NOMO-1 treated with DMSO at 0.1 percent for 48 hours (cell line): ENCODE data around the gene PXT1.
"Not testable (repeated sequence)": the region's sequence is repeated elsewhere in the genome, so short reads cannot be mapped to it uniquely, and the experiment has no call there.

Experiments
- DNase-seq: peaks from one replicate; lab custom pipeline; 2025; ENCODE audit not compliant: unreplicated experiment; lab: John Stamatoyannopoulos, UW

PXT1 gene

DNA sequence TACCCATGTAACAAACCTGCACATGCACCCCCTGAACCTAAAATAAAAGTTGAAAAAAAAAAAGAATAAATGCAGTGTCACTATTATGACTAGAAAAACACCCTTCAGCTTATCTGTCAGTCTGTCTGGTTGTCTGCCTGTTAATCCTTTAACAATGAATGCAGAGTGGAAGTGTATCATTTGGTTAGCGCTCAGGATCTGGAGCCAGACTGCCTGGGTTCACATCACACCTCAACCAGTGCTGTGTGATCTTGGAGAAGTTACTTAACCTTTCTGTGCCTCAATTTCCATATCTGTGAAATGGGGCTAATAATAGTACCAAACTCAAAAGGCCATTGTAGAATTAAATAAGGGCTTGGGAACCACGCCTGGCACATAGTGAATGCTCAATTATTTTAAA, 72.0 kb downstream of the PXT1 start:
- DNase-seq, result no peak

DNA sequence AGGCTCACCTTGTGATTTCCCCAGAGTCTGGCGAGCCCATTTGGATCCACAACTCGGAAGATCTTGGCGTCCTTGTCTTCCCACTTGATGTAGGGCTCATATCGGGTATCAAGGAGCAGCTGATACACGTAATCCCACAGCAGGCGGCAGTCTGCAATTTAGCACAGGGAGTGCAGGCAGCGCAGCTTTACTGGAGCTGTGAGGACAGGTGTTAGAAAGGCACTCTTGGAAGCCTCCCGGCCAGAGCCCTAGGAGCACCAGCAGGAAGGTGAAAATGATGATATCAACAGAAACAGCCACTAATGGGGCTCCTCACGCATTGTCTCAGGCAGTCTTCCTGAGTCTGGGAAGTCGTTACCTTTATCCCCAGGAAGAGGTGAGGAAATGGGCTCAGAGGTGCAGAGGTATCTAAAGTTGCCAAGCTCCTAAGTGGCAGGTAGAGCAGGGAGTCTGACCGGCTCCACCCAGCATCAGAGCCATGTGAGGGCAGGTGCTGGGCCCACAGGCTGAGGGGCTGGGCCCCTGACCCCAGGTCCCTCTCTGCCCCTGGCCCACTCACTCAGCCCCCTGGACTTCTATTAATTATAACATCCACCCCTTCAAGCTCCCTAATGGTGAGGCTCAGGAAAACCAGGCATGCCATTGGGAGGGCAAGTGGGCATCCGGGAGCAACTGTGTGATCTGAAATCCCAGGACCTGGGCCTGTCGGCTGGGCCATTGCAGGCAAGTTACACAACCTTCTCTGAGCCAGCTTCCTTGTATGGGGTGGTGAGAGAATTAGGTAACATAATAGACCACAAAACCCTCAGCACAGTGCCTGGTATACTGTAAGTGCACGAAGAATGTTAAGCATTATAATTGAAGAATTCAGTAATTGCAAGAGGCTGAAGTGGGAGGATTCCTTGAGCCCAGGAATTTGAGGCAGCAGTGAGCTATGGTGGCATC, 73.5 kb downstream of the PXT1 start:
- DNase-seq, result peak; percentile 95

DNA sequence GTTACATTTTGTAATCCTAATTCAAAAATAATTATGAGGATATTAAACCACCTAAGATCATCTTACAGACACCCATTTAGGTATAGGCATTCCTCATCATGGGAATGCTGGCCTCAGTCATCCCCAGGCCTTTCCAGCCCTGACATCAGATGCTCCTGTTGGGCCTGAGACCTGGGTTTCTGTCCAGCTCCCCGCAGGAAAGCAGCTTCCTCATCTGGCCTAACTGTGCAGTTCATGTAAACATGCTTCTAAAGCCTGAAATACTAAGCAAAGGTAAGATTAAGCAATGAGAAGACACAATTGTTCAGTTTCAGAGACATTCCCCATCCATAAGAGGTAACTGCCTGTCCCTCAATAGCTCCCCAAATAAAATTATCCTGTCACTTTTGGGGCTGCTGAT, 74.2 kb downstream of the PXT1 start:
- peak; percentile 29 for DNase-seq

DNA sequence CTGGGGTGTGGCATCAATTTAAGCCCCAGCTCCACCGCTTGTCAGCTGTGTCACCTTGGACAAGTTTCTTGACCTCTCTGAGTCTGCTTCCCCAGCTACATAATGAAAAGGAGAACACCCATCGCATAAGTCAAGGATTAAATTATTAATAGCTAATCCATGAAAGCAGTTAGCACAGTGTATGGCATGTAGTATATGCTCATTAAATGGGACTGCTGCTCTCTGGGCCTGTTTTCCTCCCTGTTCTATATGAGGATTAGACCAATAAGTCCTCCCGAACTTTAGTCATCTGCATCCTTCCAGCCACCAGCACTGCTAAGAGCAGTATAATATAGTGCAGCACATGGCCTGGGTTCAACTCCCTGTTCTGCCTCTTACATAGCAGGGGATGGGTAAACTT, 74.9 kb downstream of the PXT1 start:
- no peak for DNase-seq

DNA sequence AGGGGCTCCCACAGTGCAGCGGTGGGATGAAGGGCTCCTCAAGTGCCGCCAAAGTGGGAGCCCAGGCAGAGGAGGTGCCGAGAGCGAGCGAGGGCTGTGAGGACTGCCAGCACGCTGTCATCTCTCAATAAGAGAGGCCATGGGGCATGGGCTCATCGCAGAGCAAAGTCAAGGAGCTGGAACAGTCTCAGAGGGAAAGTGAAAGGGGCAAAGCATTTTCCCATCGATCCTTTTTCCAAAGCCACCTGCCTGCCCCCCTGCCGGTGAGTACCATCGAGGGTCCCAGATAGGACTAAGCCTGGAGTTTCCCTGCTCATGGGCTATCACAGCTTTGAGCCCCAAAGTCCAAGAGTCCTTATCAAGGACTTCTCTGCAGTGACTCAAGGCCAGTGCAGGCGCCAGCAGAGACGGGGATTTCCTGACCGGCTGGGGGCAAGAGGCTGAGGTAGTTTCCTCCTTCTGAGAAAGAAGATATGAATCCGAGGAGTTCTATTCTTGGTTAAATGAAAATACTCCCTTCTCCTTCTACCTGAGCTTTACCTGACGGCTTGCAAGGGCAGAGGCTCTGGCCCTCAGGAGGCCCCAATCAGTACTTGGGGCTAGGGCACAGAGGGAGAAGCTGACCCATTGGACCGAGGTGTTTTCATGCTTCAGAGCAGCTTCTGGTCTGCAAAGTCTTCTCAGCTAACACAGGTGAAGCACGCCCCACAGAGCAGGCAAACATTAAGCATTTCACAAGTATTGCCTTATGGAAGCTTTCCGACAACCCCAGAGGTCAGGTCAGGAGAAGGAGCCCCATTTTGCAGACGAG, 77.8 kb downstream of the PXT1 start:
- DNase-seq, result no peak

DNA sequence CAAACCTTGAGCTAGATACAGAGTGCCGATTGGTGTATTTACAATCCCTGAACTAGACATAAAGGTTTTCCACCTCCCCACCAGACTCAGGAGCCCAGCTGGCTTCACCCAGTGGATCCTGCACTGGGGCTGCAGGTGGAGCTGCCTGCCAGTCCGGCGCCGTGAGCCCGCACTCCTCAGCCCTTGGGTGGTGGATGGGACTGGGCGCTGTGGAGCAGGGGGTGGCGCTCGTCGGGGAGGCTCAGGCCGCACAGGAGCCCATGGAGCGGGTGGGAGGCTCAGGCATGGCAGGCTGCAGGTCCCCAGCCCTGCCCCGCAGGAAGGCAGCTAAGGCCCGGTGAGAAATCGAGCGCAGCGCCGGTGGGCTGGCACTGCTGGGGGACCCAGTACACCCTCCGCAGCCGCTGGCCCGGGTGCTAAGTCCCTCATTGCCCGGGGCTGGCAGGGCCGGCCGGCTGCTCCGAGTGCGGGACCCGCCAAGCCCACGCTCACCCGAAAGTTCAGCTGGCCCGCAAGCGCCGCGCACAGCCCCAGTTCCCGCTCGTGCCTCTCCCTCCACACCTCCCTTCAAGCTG, 78.5 kb downstream of the PXT1 start:
- not testable (repeated sequence) for DNase-seq

DNA sequence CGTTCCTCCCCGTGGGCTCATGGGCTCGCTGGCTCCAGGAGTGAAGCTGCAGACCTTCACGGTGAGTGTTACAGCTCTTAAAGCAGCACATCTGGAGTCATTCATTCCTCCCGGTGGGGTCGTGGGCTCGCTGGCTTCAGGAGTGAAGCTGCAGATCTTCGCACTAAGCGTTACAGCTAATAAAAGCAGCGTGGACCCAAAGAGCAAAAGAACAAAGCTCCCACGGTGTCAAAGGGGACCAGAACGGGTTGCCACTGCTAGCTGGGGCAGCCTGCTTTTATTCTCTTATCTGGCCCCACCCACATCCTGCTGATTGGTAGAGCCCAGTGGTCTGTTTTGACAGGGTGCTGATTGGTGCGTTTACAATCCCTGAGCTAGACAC, 79.3 kb downstream of the PXT1 start:
- DNase-seq, result not testable (repeated sequence)

DNA sequence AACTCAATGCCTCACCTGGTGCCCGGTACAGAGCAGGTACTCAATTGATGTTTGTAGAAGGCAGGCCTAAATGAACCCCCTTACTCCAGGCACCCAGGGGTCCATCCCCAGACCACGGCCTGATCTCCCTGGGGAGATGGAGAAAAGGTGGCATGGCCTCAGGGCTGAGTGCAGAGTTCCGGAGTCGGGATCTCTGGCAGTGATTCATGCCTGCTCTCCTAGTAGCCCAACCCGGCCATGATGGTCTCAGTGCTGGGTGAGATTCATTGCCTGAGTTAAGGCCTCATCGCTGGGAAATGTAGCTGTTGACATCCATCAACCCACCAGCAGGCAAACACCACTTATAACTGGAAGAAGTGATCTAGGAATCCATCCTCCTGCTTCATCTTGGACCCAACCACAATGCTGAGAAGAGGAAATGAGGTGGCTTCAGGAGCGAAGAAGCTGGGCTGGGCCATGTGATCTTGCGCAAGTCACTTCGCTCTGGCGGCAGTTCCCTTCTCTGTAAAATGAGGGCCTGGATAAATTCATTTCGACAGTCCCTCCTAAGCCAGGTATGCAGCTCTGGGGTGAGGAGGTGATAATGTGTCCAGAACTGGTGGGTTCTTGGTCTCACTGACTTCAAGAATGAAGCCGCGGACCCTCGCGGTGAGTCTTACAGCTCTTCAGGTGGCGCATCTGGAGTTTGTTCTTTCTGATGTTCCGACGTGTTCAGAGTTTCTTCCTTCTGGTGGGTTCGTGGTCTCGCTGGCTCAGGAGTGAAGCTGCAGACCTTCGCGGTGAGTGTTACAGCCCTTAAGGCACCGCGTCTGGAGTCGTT, 79.9 kb downstream of the PXT1 start:
- DNase-seq, result peak; percentile 66

DNA sequence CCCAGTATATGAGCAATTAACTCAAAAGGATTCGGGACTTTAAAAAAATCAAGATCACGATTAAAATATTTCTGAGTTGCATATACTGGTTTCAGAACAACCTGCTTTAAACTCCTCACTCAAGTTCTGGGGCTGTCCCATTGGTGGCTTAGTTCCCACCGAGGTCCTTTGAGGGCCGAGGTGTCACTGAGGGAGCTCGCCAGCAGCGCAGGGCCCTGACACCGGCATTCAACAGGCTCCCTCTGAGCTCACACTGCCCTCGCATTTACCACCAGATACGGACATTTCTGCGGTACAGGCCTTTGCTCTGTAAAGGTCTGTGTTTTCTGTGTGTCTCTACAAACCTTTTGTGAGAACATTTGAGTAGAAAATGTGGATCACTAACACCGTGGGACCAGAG, 81.6 kb downstream of the PXT1 start:
- DNase-seq, result no peak

DNA sequence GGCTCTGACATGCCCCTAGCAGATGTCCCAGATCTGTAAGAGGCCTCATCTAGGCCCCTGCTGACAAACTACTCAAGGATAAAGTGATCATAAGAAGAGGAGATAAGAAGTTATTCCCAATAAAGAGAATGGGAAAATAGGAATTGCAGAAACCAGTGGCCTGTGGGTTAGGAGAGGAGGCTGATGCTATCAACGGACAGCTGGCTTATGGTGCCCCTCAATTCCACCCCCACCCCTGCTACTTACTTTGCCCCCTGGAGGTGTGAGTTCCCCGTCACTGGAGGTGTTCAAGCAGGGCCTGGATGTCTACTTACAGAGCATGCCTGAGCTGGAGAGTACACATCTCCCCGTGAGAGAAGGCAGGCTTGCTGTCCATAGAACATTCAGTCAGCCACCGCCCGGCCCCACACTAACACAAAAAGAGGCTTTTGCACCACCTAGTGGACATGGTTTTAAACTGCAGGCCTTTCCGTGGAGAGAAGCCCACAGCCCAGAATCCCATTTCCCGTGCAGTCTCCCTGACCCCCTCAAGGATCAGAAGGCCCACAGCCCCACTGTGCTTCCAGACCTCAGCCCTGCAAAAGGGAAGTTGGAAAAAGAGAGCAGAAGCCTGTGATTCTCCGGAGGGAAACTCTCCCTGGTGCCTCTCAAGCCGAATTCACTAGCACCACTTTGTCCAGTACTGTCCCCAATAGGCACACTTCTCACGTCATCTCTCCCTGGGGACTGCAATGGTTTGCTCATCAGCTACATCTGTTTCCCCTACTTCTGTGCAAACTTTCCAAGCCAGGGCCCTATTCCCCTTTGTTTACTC, 82.2 kb downstream of the PXT1 start:
- peak; percentile 81 for DNase-seq

DNA sequence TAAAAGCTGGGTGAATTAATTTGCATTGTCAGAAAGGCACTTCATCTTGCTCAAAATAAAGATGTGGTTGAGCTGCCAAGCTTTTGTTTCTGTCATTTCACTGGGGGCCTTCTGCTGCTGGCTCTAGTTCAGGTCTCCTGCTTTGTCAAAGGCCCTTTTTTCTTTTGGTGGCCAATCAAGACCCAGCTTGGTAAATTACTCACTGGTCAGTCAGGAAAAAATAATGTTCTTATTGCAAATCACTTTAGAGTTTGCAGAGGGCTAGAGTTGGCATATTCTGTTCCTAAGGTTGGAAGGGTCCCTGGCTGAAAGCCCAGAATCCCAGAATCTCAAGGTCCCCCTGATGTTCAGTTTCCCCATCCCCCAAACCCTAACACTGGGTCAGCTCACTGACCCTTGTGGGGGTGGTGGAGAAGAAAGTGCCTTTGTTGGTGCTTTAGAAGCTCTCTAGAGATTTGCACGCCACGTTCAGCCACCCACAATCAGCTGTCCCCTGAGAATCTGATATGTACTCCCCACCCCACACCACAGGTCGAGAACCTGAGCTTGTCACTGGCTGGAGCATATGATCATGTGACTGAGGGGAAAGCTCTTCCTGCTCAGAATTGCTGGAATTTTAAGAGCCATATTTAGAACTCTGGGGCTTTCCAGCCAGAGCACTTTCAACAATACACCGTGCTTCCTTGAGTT, 84.3 kb downstream of the PXT1 start:
- DNase-seq, result no peak

DNA sequence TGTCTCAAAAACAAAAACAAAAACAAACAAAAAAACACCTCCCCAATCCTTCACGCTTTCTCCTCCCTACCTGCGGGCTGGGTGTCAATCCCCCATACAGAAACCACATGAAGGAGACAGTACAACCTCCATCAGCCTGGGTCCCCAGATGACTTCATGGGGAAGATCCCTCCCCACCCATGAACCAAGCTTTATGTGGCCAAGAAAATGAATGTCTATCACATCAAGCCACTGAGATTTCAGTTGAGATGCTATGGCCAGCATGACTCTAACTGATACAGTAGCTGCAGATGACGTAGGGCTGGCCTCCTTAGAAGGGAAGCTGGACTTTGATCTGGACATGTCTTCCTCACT, 84.8 kb downstream of the PXT1 start:
- DNase-seq, result peak; percentile 17

DNA sequence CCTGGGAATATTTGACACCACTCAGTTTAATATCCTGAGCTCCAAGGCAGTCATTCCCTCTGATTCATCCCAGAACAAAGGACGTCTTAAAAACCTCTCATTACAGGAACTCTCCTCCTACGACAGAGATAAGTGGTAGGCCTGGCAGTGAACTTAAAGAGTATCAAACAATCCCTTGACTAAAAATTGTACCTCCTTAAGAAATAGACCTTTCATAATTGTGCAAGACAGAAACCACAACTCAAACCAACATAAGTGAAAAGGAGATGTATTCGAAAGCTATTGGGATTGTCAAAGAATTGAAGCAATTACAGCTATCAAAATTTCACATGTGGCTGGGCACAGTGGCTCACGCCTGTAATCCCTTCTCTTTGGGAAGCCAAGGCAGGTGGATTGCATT, 86.8 kb downstream of the PXT1 start:
- DNase-seq, result peak; percentile 76

DNA sequence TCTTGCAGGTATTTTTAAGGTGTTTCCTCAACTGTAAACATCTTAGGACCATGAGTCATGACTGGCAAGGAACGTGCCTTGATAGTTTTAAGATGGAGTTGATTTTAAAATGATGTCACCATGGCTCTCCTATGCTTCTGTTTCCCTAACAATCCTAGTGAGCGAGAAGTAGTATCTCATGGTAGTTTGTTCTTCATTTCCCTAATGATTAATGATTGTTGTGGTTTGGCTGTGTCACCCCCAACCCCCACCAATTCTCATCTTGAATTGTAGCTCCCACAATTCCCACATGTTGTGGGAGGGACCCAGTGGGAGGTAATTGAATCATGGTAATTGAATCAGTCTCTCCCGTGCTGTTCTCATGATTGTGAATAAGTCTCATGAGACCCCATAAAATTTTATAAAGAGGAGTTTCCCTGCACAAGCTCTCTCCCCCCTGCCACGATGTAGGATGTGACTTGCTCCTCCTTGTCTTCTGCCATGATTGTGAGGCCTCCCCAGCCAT, 89.2 kb downstream of the PXT1 start:
- no peak for DNase-seq

DNA sequence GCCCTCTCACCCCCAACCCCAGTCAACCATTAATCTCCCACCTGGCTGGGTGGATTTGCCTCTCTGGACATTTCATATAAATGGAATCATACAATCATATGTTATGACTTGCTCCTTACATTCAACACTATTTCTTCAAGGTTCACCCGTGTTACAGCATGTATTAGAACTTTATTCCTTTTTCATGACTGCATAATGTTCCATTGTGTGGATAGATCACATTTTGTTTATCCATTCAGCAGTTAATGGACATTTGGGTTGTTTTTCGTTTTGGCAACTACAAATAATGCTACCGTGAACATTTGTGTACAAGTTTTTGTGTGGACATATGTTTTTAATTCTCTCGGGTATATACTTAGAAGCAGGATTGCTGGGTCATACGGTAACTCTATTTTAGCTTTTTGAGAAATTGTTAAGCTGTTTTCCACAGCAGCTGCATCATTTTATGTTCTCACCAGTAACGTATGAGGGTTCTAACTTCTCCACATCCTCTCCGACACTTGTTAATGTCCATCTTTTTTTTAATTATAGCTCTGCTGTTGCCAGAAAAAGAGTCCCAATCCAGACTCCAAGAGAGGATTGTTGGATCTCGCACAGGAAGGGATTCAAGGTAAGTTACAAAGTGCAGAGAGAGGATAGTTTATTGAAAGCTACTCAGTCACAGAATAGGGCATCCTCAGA, 90.0 kb downstream of the PXT1 start:
- no peak for DNase-seq

DNA sequence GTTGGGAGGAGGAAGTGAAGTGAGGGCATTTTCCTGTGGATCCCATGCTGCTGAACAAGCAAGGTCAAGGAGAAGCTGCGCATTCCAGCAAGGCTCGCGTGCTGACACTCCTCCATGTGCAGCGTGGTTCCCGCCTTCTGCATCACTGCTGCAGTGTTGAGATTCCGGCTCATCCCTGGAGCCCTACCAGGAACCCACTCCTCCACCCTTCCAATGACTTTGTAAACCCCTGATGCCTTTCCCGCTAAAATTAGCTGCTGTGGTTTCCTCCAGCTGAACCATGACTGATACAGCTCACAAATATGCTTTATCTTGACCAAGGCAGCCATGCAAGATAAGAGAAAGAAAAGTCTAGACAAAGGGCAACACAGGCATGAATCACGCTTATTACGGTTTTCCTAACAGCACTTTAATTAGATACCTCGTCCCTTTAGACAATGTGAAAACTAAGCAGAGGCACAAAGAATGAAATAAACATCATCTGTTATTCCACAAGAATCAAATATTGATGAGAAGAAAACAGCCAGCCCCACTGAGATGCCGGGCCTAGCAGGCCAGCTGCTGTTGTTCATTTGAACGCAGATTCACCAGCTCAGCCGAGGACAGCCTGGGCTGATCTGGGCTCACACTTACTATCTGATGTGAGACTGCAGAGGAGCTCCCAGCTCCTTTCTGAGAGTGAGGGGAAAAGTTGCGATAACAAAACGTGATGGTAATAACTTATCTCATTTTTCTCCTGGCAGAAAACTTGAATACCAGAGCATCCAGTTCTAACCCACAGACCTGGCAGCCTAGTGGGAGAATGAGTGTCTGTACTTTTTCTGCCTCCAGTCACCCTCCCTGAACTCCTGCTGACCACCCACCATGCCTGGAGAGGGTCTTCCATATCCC, 91.7 kb downstream of the PXT1 start:
- no peak for DNase-seq

DNA sequence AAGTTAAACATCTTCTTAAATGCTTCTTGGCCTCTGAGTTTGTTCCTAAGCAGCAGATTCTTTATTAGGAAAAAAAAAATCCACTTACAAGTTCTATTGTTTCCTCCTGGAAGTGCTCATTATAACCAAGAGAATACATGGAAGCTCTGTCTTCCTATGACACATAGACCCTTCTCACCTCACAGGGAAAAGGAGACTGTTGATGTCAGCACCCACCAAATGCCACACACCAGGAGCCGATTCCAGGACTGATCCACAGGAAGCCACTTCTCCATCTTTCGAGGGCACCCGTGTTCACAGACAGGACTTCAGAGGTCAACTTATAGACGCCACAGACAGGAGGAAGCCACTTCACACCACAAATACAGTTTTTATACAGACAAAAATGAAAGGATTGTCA, 92.6 kb downstream of the PXT1 start:
- no peak for DNase-seq

DNA sequence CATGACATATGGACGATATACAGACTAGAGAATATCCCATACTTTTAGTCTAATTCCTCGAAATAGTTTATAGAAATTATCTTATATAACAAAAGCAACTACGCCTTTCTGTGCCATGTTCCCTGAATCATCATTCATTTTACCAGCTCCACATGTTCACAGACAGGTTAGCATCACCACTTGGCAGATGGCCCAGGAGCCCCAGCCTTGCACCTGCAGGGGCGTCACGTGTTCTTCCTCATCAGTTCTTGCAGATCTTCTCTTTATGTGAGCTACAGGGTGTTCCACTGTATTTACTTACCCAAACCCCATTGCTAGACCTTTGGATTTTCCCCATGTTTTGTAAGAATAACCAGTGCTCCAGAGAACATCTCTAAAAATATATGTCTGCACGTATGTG, 93.4 kb downstream of the PXT1 start:
- DNase-seq, result no peak
